ENCODE data around the gene COA1.

COA1 gene

GRCh38 chr7:43766564-43766963, 37.2 kb upstream of the COA1 start:
- peaks cover 11% of the 10 kb centered on the region for H3K4me1 ChIP-seq (ENCODE audit: control insufficient read depth, low read depth, low read length)
- no peak overlapping the region for H3K27ac ChIP-seq (ENCODE audit: low read length)

GRCh38 chr7:43764807-43765491, 35.6 kb upstream of the COA1 start:
- Histone ChIP-seq H3K9me3 (ENCODE audit: control insufficient read depth, low read depth, low read length) (no peaks in the 10 kb centered on the region), H3K27me3 (ENCODE audit: control insufficient read depth, insufficient read depth, low read length) (peaks cover 7% of the 10 kb centered on the region), H3K9ac (ENCODE audit: low read length) (no peak overlapping the region), H3K4me1 (ENCODE audit: control insufficient read depth, low read depth, low read length) (peaks cover 11% of the 10 kb centered on the region), H3K36me3 (ENCODE audit: control insufficient read depth, low read depth, low read length) (no peaks in the 10 kb centered on the region), H3K27ac (ENCODE audit: low read length) (no peak overlapping the region), H3K4me3 (ENCODE audit: low read length) (no peak overlapping the region)

More at GRCh38 chr7:43766564-43766963, 37.2 kb upstream of the COA1 start:
- H3K9ac ChIP-seq (ENCODE audit: low read length): no peak overlapping the region
- H3K4me3 ChIP-seq (ENCODE audit: low read length): no peak overlapping the region
- H3K27me3 ChIP-seq (ENCODE audit: control insufficient read depth, insufficient read depth, low read length): no peaks in the 10 kb centered on the region
- H3K36me3 ChIP-seq (ENCODE audit: control insufficient read depth, low read depth, low read length): no peaks in the 10 kb centered on the region
- no peaks in the 10 kb centered on the region for H3K9me3 ChIP-seq (ENCODE audit: control insufficient read depth, low read depth, low read length)

- H3K36me3 ChIP-seq (ENCODE audit: control insufficient read depth, low read depth, low read length): no peaks in the 10 kb centered on the region
- H3K4me1 ChIP-seq (ENCODE audit: control insufficient read depth, low read depth, low read length): peaks cover 14% of the 10 kb centered on the region
- H3K9ac ChIP-seq (ENCODE audit: low read length): no peak overlapping the region
- no peak overlapping the region for H3K4me3 ChIP-seq (ENCODE audit: low read length)
- H3K27me3 ChIP-seq (ENCODE audit: control insufficient read depth, insufficient read depth, low read length): peaks cover 14% of the 10 kb centered on the region
- no peaks in the 10 kb centered on the region for H3K9me3 ChIP-seq (ENCODE audit: control insufficient read depth, low read depth, low read length)
- H3K27ac ChIP-seq (ENCODE audit: low read length): no peak overlapping the region
Measured at GRCh38 chr7:43764039-43764761, 34.9 kb upstream of the COA1 start.

GRCh38 chr7:43763183-43763582, 33.9 kb upstream of the COA1 start:
- no peak overlapping the region for H3K9ac ChIP-seq (ENCODE audit: low read length)
- no peak overlapping the region for H3K4me3 ChIP-seq (ENCODE audit: low read length)
- peaks cover 19% of the 10 kb centered on the region for H3K27me3 ChIP-seq (ENCODE audit: control insufficient read depth, insufficient read depth, low read length)
- peaks cover 17% of the 10 kb centered on the region for H3K4me1 ChIP-seq (ENCODE audit: control insufficient read depth, low read depth, low read length)
- H3K36me3 ChIP-seq (ENCODE audit: control insufficient read depth, low read depth, low read length): no peaks in the 10 kb centered on the region
- H3K27ac ChIP-seq (ENCODE audit: low read length): no peak overlapping the region
- no peaks in the 10 kb centered on the region for H3K9me3 ChIP-seq (ENCODE audit: control insufficient read depth, low read depth, low read length)

GRCh38 chr7:43761938-43762692, 32.8 kb upstream of the COA1 start:
- no peak overlapping the region for H3K27ac ChIP-seq (ENCODE audit: low read length)

GRCh38 chr7:43761382-43761781, 32.1 kb upstream of the COA1 start:
- H3K4me3 ChIP-seq (ENCODE audit: low read length): no peak overlapping the region
- no peak overlapping the region for H3K27ac ChIP-seq (ENCODE audit: low read length)
- no peaks in the 10 kb centered on the region for H3K9me3 ChIP-seq (ENCODE audit: control insufficient read depth, low read depth, low read length)
- H3K27me3 ChIP-seq (ENCODE audit: control insufficient read depth, insufficient read depth, low read length): peaks cover 38% of the 10 kb centered on the region
- H3K36me3 ChIP-seq (ENCODE audit: control insufficient read depth, low read depth, low read length): no peaks in the 10 kb centered on the region
- no peak overlapping the region for H3K9ac ChIP-seq (ENCODE audit: low read length)
- peaks cover 17% of the 10 kb centered on the region for H3K4me1 ChIP-seq (ENCODE audit: control insufficient read depth, low read depth, low read length)

More at GRCh38 chr7:43761938-43762692, 32.8 kb upstream of the COA1 start:
- H3K4me1 ChIP-seq (ENCODE audit: control insufficient read depth, low read depth, low read length): peaks cover 17% of the 10 kb centered on the region
- H3K4me3 ChIP-seq (ENCODE audit: low read length): no peak overlapping the region
- no peaks in the 10 kb centered on the region for H3K9me3 ChIP-seq (ENCODE audit: control insufficient read depth, low read depth, low read length)
- peaks cover 30% of the 10 kb centered on the region for H3K27me3 ChIP-seq (ENCODE audit: control insufficient read depth, insufficient read depth, low read length)
- H3K9ac ChIP-seq (ENCODE audit: low read length): no peak overlapping the region
- H3K36me3 ChIP-seq (ENCODE audit: control insufficient read depth, low read depth, low read length): no peaks in the 10 kb centered on the region

GRCh38 chr7:43760861-43761260, 31.5 kb upstream of the COA1 start:
- Histone ChIP-seq H3K9me3 (ENCODE audit: control insufficient read depth, low read depth, low read length) (no peaks in the 10 kb centered on the region), H3K27me3 (ENCODE audit: control insufficient read depth, insufficient read depth, low read length) (peaks cover 38% of the 10 kb centered on the region), H3K4me1 (ENCODE audit: control insufficient read depth, low read depth, low read length) (peaks cover 17% of the 10 kb centered on the region), H3K27ac (ENCODE audit: low read length) (no peak overlapping the region), H3K4me3 (ENCODE audit: low read length) (no peak overlapping the region), H3K36me3 (ENCODE audit: control insufficient read depth, low read depth, low read length) (no peaks in the 10 kb centered on the region), H3K9ac (ENCODE audit: low read length) (no peak overlapping the region)

GRCh38 chr7:43758822-43759683, 29.7 kb upstream of the COA1 start:
- no peaks in the 10 kb centered on the region for H3K36me3 ChIP-seq (ENCODE audit: control insufficient read depth, low read depth, low read length)
- H3K27ac ChIP-seq (ENCODE audit: low read length): no peak overlapping the region
- H3K27me3 ChIP-seq (ENCODE audit: control insufficient read depth, insufficient read depth, low read length): peaks cover 38% of the 10 kb centered on the region
- H3K9me3 ChIP-seq (ENCODE audit: control insufficient read depth, low read depth, low read length): no peaks in the 10 kb centered on the region
- H3K4me3 ChIP-seq (ENCODE audit: low read length): peak overlapping the region; percentile 70
- peak overlapping the region; percentile 42 for H3K9ac ChIP-seq (ENCODE audit: low read length)
- peaks cover 14% of the 10 kb centered on the region for H3K4me1 ChIP-seq (ENCODE audit: control insufficient read depth, low read depth, low read length)

- Histone ChIP-seq H3K9ac (ENCODE audit: low read length) (peak within 1 kb of the TSS; percentile 42), H3K9me3 (ENCODE audit: control insufficient read depth, low read depth, low read length) (no peaks in the 10 kb centered on the region), H3K36me3 (ENCODE audit: control insufficient read depth, low read depth, low read length) (no peaks in the 10 kb centered on the region), H3K4me1 (ENCODE audit: control insufficient read depth, low read depth, low read length) (peaks cover 6% of the 10 kb centered on the region), H3K27me3 (ENCODE audit: control insufficient read depth, insufficient read depth, low read length) (peaks cover 38% of the 10 kb centered on the region), H3K27ac (ENCODE audit: low read length) (no peak within 1 kb of the TSS), H3K4me3 (ENCODE audit: low read length) (peak within 1 kb of the TSS; percentile 70)
Measured at GRCh38 chr7:43758029-43758821, 28.9 kb upstream of the COA1 start, which contains the start of gene BLVRA. TSS of gene BLVRA (plus strand) at chr7:43758680. CDS start at chr7:43771159, 12,479 bp downstream.

- Histone ChIP-seq H3K9ac (ENCODE audit: low read length) (no peak overlapping the region), H3K27ac (ENCODE audit: low read length) (no peak overlapping the region), H3K4me1 (ENCODE audit: control insufficient read depth, low read depth, low read length) (peaks cover 5% of the 10 kb centered on the region)
Measured at GRCh38 chr7:43757073-43757720, 27.9 kb upstream of the COA1 start.

More at GRCh38 chr7:43757073-43757720, 27.9 kb upstream of the COA1 start:
- Histone ChIP-seq H3K4me3 (ENCODE audit: low read length) (no peak overlapping the region), H3K27me3 (ENCODE audit: control insufficient read depth, insufficient read depth, low read length) (peaks cover 38% of the 10 kb centered on the region), H3K9me3 (ENCODE audit: control insufficient read depth, low read depth, low read length) (no peaks in the 10 kb centered on the region), H3K36me3 (ENCODE audit: control insufficient read depth, low read depth, low read length) (no peaks in the 10 kb centered on the region)

Data from iPS-18a (cell line).